ENCODE measurements around the gene PTPN21. TPM values are rescaled to one million over a fixed set of nuclear protein-coding genes. Genes with fewer than 3 reads are reported as not detected.

The PTPN21 gene
- total and polyA plus RNA-seq, 9 of the 15 experiments (the other 6 are each of a cell fraction or from before 2014, with no cell fraction given), result 0.06 to 1.9 (median 0.94) TPM

GRCh38 chr14:88452231-88452630 lies 102.6 kb downstream of the PTPN21 start (continued):
- TF ChIP-seq ETV1 (tag; conservative IDR thresholded peaks at IDR 0.05; ENCODE audit: low read depth), result no peak
- no peak for TF ChIP-seq L3MBTL2 (IDR thresholded peaks at IDR 0.05)

GRCh38 chr14:88439088-88439487 lies 115.7 kb downstream of the PTPN21 start:
- TF ChIP-seq EZH2 (IDR thresholded peaks at IDR 0.05; ENCODE audit: borderline replicate concordance, low read depth, low read length) (no peak), ZC3H8 (IDR thresholded peaks at IDR 0.05) (no peak), RBM17 (IDR thresholded peaks at IDR 0.05; ENCODE audit: borderline replicate concordance, low read depth, low read length) (no peak), HDAC6 (IDR thresholded peaks at IDR 0.05; ENCODE audit: low read depth, low read length) (no peak), SMAD3 (CRISPR knock-in tag; conservative IDR thresholded peaks at IDR 0.05) (no peak), OTX1 (CRISPR knock-in tag; IDR thresholded peaks at IDR 0.05) (no peak), GTF2B (IDR thresholded peaks at IDR 0.05; ENCODE audit: extremely low read depth, insufficient read length) (no peak), ZNF551 (CRISPR knock-in tag; IDR thresholded peaks at IDR 0.05) (no peak), E4F1 (CRISPR knock-in tag; IDR thresholded peaks at IDR 0.05; ENCODE audit: borderline replicate concordance) (no peak), ZNF124 (CRISPR knock-in tag; IDR thresholded peaks at IDR 0.05) (no peak)
- no peak overlapping the region for H3K4me3 ChIP-seq
- H4K20me1 ChIP-seq (replicated peaks; ENCODE audit: control insufficient read depth, insufficient read depth, low read length), result no peaks in the 10 kb centered on the region
- H2AFZ ChIP-seq (ENCODE audit: low read depth, low read length), result no peak overlapping the region
- no TSS peak for BruUV-seq (replicated peaks)
- no peak for DNase-seq (ENCODE audit: extremely low read depth in 1 of 4, low spot score in 3 of 4)
- no peak overlapping the region for H3K4me2 ChIP-seq (ENCODE audit: insufficient read depth, low read length)
- intact Hi-C loops (cut with micrococcal nuclease), result no loop called here
- no peaks in the 10 kb centered on the region for H3K27me3 ChIP-seq (ENCODE audit: control insufficient read depth in 2 of 2, insufficient read depth in 2 of 2, low read length in 2 of 2)
- POLR2A ChIA-PET, result no interaction called here
- in situ Hi-C loops (cut with MboI), result no loop called here
- H3K9me3 ChIP-seq (replicated peaks; ENCODE audit: control insufficient read depth, insufficient read depth, low read depth, low read length), result no peaks in the 10 kb centered on the region
- H3K4me1 ChIP-seq (replicated peaks in 1 of 2; ENCODE audit: control insufficient read depth in 2 of 2, insufficient read depth in 2 of 2, low read length in 2 of 2), result no peaks in the 10 kb centered on the region
- no peaks in the 10 kb centered on the region for H3K79me2 ChIP-seq (ENCODE audit: control insufficient read depth, insufficient read depth, low read length)
- CTCF ChIA-PET (ENCODE audit: low intra/inter-chr PET ratio), result no interaction called here
- no peak for ATAC-seq
- no peaks in the 10 kb centered on the region for H3K9me1 ChIP-seq (ENCODE audit: control insufficient read depth, insufficient read depth, low read length)
- WGBS (ENCODE audit: insufficient coverage, low coverage, missing lambda C conversion rate), result 0% methylated on average over 2 of the region's 2 CpGs
- FAIRE-seq, result no peak
- no peaks in the 10 kb centered on the region for H3K36me3 ChIP-seq (ENCODE audit: control insufficient read depth, insufficient read depth, low read length)
- H3K9ac ChIP-seq (ENCODE audit: insufficient read depth in 1 of 2, low read depth in 2 of 2, low read length in 2 of 2), result no peak overlapping the region
- no peak overlapping the region for H3K27ac ChIP-seq (ENCODE audit: extremely low read depth, low read depth, low read length)
